ENCODE measurements around the gene TAS2R38.

- TF ChIP-seq CTCF (IDR thresholded peaks at IDR 0.05) (no peak), ZFX (IDR thresholded peaks at IDR 0.05; ENCODE audit: borderline replicate concordance) (no peak)
These were observed 23.7 kb downstream of the TAS2R38 start for GRCh38 chr7:141949911-141950310.
